ENCODE measurements around the gene SMAD3. TPM values are rescaled to one million over a fixed set of nuclear protein-coding genes. Genes with fewer than 3 reads are reported as not detected.

The SMAD3 gene
- total RNA-seq, 2 donors from 2014 or later, result 30.6 to 45.4 TPM

DNA sequence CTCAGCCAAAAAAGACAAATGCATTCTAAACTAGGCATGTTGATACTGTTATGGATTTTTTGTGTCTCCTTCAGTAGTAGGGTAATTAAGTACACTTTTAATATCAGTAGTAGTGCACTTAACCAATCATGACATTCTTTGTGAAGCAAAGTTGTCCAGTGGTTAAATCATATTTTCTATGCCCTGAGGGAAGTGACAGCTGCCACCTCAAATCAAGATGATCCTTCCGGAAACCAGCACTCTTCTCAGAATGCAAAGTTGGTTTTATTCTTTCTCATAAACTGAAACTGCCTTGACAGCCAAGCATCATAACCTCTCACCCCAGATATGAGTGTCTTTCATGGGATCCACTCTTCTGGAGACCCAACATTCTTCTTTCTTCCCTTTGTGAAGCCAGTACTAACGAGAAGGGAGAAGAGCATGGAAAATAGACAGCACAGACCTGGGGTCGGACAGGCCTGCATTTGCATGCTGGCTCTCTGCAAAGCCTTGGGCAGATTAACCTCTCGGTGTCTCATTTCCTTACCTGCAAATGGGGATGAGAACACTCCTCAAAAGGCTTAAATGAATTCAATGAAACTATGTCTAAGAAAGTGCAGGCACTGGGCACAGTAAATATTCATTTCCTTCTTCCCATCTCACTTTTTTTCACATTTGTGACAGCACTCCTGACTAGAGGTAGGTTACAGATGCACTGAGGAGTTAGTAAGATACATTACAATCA is 175.9 kb downstream of the SMAD3 start:
- DNase-seq (ENCODE audit: low spot score), result no peak
- no peak for TF ChIP-seq POLR2AphosphoS5 (IDR thresholded peaks at IDR 0.05)
- TF ChIP-seq POLR2A (IDR thresholded peaks at IDR 0.05), result no peak
- TF ChIP-seq, protein P1, sequence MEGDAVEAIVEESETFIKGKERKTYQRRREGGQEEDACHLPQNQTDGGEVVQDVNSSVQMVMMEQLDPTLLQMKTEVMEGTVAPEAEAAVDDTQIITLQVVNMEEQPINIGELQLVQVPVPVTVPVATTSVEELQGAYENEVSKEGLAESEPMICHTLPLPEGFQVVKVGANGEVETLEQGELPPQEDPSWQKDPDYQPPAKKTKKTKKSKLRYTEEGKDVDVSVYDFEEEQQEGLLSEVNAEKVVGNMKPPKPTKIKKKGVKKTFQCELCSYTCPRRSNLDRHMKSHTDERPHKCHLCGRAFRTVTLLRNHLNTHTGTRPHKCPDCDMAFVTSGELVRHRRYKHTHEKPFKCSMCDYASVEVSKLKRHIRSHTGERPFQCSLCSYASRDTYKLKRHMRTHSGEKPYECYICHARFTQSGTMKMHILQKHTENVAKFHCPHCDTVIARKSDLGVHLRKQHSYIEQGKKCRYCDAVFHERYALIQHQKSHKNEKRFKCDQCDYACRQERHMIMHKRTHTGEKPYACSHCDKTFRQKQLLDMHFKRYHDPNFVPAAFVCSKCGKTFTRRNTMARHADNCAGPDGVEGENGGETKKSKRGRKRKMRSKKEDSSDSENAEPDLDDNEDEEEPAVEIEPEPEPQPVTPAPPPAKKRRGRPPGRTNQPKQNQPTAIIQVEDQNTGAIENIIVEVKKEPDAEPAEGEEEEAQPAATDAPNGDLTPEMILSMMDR (IDR thresholded peaks at IDR 0.05), result no peak
- H3K36me3 ChIP-seq, result no peaks in the 10 kb centered on the region
- intact Hi-C loops (cut with DNase I), result no loop called here
- H3K4me3 ChIP-seq, result no peak overlapping the region
- no peaks in the 10 kb centered on the region for H3K9me3 ChIP-seq
- no peak overlapping the region for H3K27ac ChIP-seq
- H3K4me1 ChIP-seq (replicated peaks), result peaks cover 8% of the 10 kb centered on the region
- no peaks in the 10 kb centered on the region for H3K27me3 ChIP-seq (replicated peaks; ENCODE audit: insufficient read depth)
- WGBS, result 81% methylated on average over 4 of the region's 4 CpGs

DNA sequence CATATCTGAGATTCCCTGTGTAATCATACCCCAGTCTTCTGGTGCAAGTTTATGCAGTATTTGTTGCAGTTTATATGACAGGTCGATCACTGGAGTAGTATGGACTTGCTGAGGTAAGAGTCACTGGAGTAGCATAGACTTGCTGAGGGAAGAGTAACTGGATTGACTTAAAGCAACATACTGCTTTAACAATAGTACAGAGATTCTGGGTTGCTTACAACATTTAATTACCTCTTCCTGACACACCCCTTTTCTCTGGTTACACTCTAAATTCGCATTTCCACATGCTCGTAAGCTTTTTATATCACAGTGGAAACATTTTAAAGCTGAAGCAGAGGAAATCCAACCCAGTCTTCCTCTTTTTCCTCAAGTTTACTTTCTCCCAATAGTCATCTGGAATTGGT is 177.3 kb downstream of the SMAD3 start:
- Histone ChIP-seq H3K4me3 (no peak overlapping the region), H3K9me3 (no peaks in the 10 kb centered on the region), H3K36me3 (no peaks in the 10 kb centered on the region), H3K27ac (no peak overlapping the region), H3K4me1 (replicated peaks) (peaks cover 8% of the 10 kb centered on the region), H3K27me3 (replicated peaks; ENCODE audit: insufficient read depth) (no peaks in the 10 kb centered on the region)
- TF ChIP-seq POLR2AphosphoS5 (IDR thresholded peaks at IDR 0.05) (no peak), POLR2A (IDR thresholded peaks at IDR 0.05) (no peak)
- TF ChIP-seq, protein P1 (IDR thresholded peaks at IDR 0.05), result no peak
- intact Hi-C loops (cut with DNase I), result no loop called here
- whole genome bisulfite sequencing, result 26% methylated on average over 3 of the region's 3 CpGs
- no peak for DNase-seq (ENCODE audit: low spot score)

Other genes with a start within 250 kb of the SMAD3 start
- 10 to 100 TPM; 34.1 to 34.3 TPM for gene AAGAB, start 189.1 kb downstream of the SMAD3 start, total RNA-seq
- gene IQCH, start 189.2 kb downstream of the SMAD3 start, total RNA-seq, result 1 to 10 TPM; 5.8 to 9.5 TPM

Measured in prostate gland (tissue), 2 donors.